Kidney epithelial cell (primary cell): Measurements from ENCODE around the gene TMEM218. TPM values are rescaled to one million over a fixed set of nuclear protein-coding genes. Genes with fewer than 3 reads are reported as not detected.
"Not testable (repeated sequence)": the region's sequence is repeated elsewhere in the genome, so short reads cannot be mapped to it uniquely, and the experiment has no call there.

Source experiments
- DNase-seq: peaks from one replicate; pipeline ENCODE4 v3.0.0-alpha.2; 2010; ENCODE audit warnings: low read depth
- H3K27me3 ChIP-seq: 2 replicates; pipeline ENCODE4 v1.6.0; 2011; ENCODE audit warnings: low read length; ENCODE audit not compliant: control insufficient read depth, insufficient read depth
- H3K36me3 ChIP-seq: 2 replicates; pipeline ENCODE4 v1.5.1; 2011; ENCODE audit warnings: low read length; ENCODE audit not compliant: control insufficient read depth, insufficient read depth
- H3K4me3 ChIP-seq: 2 replicates; pipeline ENCODE4 v1.5.1; 2011; ENCODE audit warnings: low read depth, mild to moderate bottlenecking, control low read depth, low read length
- CTCF ChIP-seq: IDR thresholded peaks from 2 replicates; pipeline ENCODE4 v1.5.1; 2011; ENCODE audit warnings: mild to moderate bottlenecking, moderate library complexity, low read length, control low read depth, inconsistent platforms; ENCODE audit not compliant: insufficient read depth, poor library complexity, severe bottlenecking
- total RNA-seq: library from RNA; depleted of rRNA; stranded (reverse); fragments of >200 nt; gene quantifications from 2 replicates; pipeline ENCODE4 v1.2.3, GENCODE V29; 2015

TMEM218 gene
- total RNA-seq, 1 donor from 2014 or later = 19.6 TPM

DNA sequence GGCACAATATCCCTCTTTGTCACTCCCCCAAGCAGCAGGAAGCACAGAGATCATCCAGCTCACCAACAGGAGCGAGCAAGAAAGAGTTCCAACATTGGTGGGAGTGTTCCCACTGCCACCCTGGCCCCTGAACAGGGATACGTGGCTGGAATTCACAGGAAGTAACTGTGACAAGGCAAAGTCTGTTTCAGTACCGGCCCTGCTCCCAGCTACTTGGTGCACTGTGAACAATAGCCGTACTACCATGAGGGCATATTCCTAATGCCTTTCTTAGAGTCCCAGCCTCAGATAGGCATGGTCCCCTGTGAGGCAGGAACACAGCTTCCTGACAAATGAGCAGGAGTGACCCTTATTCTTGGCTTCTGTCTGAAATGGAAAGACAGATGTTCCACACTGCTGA lies 50.1 kb downstream of the TMEM218 start:
- TF ChIP-seq CTCF = no peak
- H3K4me3 ChIP-seq = no peak overlapping the region
- H3K36me3 ChIP-seq = no peaks in the 10 kb centered on the region
- no peaks in the 10 kb centered on the region for H3K27me3 ChIP-seq
- no peak for DNase-seq

DNA sequence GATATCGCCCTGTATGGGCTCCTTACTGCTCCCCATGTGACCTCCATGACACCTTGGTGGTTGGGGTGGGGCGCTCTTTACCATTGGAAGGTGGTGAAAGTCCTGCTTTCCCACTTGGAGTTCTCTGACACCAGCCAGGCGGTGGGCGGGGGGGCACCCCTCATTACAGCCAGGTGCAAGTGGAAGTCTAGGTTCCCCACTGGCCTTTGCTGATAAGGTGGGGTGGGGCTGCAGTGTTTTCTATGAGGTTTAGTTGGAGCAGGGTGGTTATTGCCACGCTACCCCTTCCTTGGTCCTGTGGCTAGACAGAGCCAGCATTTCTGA lies 53.8 kb downstream of the TMEM218 start:
- TF ChIP-seq CTCF = no peak
- H3K4me3 ChIP-seq = no peak overlapping the region
- H3K36me3 ChIP-seq = no peaks in the 10 kb centered on the region
- DNase-seq = no peak
- no peaks in the 10 kb centered on the region for H3K27me3 ChIP-seq

GRCh38 chr11:125056931-125057692 lies 54.3 kb downstream of the TMEM218 start:
- Histone ChIP-seq H3K27me3 (no peaks in the 10 kb centered on the region), H3K36me3 (no peaks in the 10 kb centered on the region), H3K4me3 (no peak overlapping the region)
- no peak for TF ChIP-seq CTCF
- no peak for DNase-seq

- not testable (repeated sequence) for H3K4me3 ChIP-seq, H3K36me3 ChIP-seq, H3K27me3 ChIP-seq, DNase-seq
Measured at GRCh38 chr11:125056111-125056510, 55.3 kb downstream of the TMEM218 start.

DNA sequence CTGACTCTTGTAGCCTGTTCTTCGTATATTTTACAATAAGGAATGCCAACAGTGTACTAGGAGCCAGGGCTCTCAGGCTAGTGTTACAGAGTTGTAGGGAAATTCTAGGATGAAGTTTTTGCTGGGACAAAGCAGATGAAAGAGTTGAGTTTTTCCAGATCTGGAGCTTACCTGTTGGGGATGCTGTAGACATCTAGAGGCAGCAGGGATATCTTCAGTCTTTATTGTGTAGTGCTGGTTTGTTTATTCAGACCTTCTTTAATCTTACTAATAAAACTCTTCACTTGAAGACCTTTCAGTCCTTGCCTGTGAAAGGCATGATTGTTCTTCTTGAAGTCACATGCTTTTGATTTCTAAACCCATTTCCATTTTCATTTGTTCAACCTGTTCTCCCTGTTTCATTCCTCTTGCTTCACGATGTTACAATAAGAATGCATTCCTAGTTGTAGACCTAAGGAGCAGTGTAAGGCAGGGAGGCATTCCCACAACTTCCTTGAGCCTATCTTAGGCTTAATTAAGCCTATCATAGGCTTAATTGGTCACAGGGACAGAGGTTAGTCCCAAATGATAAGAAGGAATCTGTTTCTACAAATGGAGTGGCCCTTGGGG lies 56.2 kb downstream of the TMEM218 start:
- Histone ChIP-seq H3K36me3 (no peaks in the 10 kb centered on the region), H3K4me3 (no peak overlapping the region), H3K27me3 (no peaks in the 10 kb centered on the region)
- no peak for TF ChIP-seq CTCF
- DNase-seq = no peak

GRCh38 chr11:125053167-125053566 lies 58.3 kb downstream of the TMEM218 start:
- H3K4me3 ChIP-seq = no peak overlapping the region
- no peak for TF ChIP-seq CTCF
- no peak for DNase-seq
- H3K36me3 ChIP-seq = no peaks in the 10 kb centered on the region
- H3K27me3 ChIP-seq = no peaks in the 10 kb centered on the region
